ENCODE results near the gene SMAD6. TPM values are rescaled to one million over a fixed set of nuclear protein-coding genes. Genes with fewer than 3 reads are reported as not detected.

Gene SMAD6
- total and polyA plus RNA-seq, 12 donors: 6.6 to 43.4 (median 19.7) TPM

- peak in 1 of 8 donors; percentile 23 for ATAC-seq
- TF ChIP-seq CTCF (IDR thresholded peaks at IDR 0.05): no peak
Observed at GRCh38 chr15:66692808-66693596, 9.0 kb upstream of the SMAD6 start.

GRCh38 chr15:66696770-66697169 is 5.3 kb upstream of the SMAD6 start:
- Histone ChIP-seq H3K27ac (no peak overlapping the region), H3K36me3 (no peaks in the 10 kb centered on the region), H3K9me3 (no peaks in the 10 kb centered on the region), H3K4me3 (no peak overlapping the region), H3K4me1 (peaks cover 2 to 38% (median 15%) of the 10 kb centered on the region in 9 donors), H3K27me3 (no peaks in the 10 kb centered on the region)
- intact Hi-C loops (cut with DNase I): loop anchor here in 5 of 10 donors (5.0 kb wide), 6 partner anchors 34 to 156 kb away; no protein-coding TSS in a partner anchor
- WGBS, 2 donors: 86 to 88% methylated on average over 4 of the region's 4 CpGs
- DNase-seq (no peak), ATAC-seq (no peak)
- no peak for TF ChIP-seq CTCF (IDR thresholded peaks at IDR 0.05)

More at GRCh38 chr15:66692808-66693596, 9.0 kb upstream of the SMAD6 start:
- no peaks in the 10 kb centered on the region for H3K36me3 ChIP-seq
- H3K27ac ChIP-seq: peak overlapping the region in 7 of 10 donors; percentile 20 to 62 (median 46)
- no peak overlapping the region for H3K4me3 ChIP-seq
- no peak for DNase-seq
- peaks cover 0 to 23% (median 11%) of the 10 kb centered on the region in 9 donors for H3K4me1 ChIP-seq
- no peaks in the 10 kb centered on the region for H3K27me3 ChIP-seq
- intact Hi-C loops (cut with DNase I): no loop called here
- WGBS, 2 donors: 73 to 82% methylated on average over 6 of the region's 6 CpGs
- H3K9me3 ChIP-seq: no peaks in the 10 kb centered on the region

- peak; percentile 73 to 88 (median 76) for TF ChIP-seq CTCF (IDR thresholded peaks at IDR 0.05)
- Histone ChIP-seq H3K4me3 (no peak overlapping the region), H3K36me3 (no peaks in the 10 kb centered on the region), H3K27me3 (peaks cover 0 to 13% (median 0%) of the 10 kb centered on the region in 7 donors), H3K27ac (peak overlapping the region in 8 of 10 donors; percentile 7 to 81 (median 44)), H3K4me1 (peaks cover 4 to 34% (median 17%) of the 10 kb centered on the region in 9 donors), H3K9me3 (no peaks in the 10 kb centered on the region)
- peak in 6 of 8 donors; percentile 28 to 58 (median 51) for ATAC-seq
- WGBS, 2 donors: 23 to 34% methylated on average over 6 of the region's 6 CpGs
- intact Hi-C loops (cut with DNase I): loop anchor here in 8 of 10 donors (1.0 to 5.0 kb wide), 10 partner anchors 36 to 154 kb away; no protein-coding TSS in a partner anchor
- DNase-seq: peak; percentile 73 to 77
Observed at GRCh38 chr15:66698318-66698961, 3.6 kb upstream of the SMAD6 start.

GRCh38 chr15:66698971-66699370 is 3.1 kb upstream of the SMAD6 start:
- H3K9me3 ChIP-seq: no peaks in the 10 kb centered on the region
- no peak overlapping the region for H3K4me3 ChIP-seq
- intact Hi-C loops (cut with DNase I): loop anchor here in 8 of 10 donors (1.0 to 5.0 kb wide), 10 partner anchors 37 to 153 kb away; no protein-coding TSS in a partner anchor
- ATAC-seq (no peak), DNase-seq (no peak)
- no peaks in the 10 kb centered on the region for H3K36me3 ChIP-seq
- TF ChIP-seq CTCF (IDR thresholded peaks at IDR 0.05): no peak
- peaks cover 4 to 36% (median 19%) of the 10 kb centered on the region in 9 donors for H3K4me1 ChIP-seq
- H3K27me3 ChIP-seq: peaks cover 0 to 16% (median 0%) of the 10 kb centered on the region in 7 donors
- 66 to 72% methylated on average over 6 of the region's 6 CpGs for WGBS, 2 donors
- peak overlapping the region in 7 of 10 donors; percentile 17 to 81 (median 44) for H3K27ac ChIP-seq

All from heart right ventricle (tissue), 16 donors.